MM.1S (cell line): ENCODE measurements around the gene TSR1.

Source experiments
- CTCF ChIP-seq: fragments of 300-600 bp; sonication (generic); IDR thresholded peaks from 2 replicates; pipeline ENCODE4 v1.5.1; 2016; ENCODE audit warnings: antibody characterized with exemption, low read length, mixed read lengths
- EZH2 ChIP-seq: fragments of 300-600 bp; sonication (generic); optimal IDR thresholded peaks from 2 replicates; pipeline ENCODE3; 2017; ENCODE audit warnings: low read depth, mild to moderate bottlenecking, antibody characterized with exemption, low read length, mixed read lengths

DNA sequence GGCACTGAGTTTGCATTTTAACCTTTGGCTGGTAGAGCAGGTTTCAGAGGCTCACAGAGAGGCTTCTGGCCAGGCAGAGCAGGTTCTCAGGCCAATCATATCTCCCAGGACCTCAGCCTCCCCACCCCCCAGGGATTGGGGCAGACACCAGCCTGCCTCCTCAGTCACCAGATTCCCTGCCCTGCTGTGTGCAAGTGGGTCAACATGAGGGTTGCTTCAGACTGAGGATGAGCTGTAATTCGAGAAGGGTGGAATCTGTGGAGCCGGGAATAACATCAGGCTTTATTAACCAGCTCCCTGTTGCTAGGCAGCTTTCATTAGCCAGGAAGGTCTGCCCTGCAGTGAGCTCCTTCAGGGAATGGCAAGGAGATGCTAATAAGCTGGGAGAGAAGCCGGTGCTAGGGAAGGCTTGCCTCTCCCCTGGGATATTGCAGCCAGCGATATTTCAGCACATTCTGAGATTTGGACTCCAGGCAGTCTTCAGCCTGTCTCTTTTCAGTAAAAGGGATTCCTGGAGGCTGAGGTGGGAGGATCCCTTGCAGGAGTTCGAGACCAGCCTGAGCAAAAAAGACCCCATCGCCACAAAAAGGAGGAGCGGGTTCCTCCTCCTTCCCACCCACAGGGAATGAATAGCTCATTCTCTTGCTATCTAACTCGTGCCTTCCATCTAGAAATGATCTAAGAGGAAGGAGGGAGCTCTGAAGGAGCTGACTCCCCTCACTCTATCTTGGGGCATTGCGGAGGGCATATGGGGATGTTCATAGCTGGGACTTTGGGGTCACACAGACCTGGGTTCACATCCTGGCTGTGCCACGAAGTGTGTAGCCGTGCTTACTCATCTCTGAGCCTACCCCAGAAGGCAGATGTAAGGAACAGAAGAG, 11.8 kb upstream of the TSR1 start:
- TF ChIP-seq CTCF (no peak), EZH2 (no peak)
